ENCODE measurements around the gene PCDHGB2. TPM values are rescaled to one million over a fixed set of nuclear protein-coding genes. Genes with fewer than 3 reads are reported as not detected.
"Not testable (repeated sequence)": the region's sequence is repeated elsewhere in the genome, so short reads cannot be mapped to it uniquely, and the experiment has no call there.

PCDHGB2 gene
- total RNA-seq, 2 donors from 2014 or later, result 0.17 to 0.34 TPM

DNA sequence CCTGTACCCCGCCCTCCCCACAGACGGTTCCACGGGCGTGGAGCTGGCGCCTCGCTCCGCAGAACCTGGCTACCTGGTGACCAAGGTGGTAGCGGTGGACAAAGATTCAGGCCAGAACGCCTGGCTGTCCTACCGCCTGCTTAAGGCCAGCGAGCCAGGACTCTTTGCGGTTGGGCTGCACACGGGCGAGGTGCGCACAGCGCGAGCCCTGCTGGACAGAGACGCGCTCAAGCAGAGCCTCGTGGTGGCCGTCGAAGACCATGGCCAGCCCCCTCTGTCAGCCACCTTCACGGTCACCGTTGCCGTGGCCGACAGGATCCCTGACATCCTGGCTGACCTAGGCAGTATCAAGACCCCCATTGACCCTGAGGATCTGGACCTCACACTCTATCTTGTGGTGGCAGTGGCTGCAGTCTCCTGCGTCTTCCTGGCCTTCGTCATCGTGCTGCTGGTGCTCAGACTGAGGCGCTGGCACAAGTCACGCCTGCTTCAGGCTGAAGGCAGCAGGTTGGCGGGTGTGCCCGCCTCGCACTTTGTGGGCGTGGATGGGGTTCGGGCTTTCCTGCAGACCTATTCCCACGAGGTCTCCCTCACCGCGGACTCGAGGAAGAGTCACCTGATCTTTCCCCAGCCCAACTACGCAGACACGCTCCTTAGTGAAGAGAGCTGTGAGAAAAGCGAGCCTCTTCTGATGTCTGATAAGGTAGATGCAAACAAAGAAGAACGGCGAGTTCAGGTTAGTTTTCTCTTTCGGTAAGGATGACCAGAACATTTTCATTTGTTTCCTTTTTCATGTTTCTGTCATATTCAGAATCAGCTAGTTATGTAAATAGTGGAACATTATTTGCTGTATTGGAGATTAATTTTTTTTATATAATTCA is 6.5 kb downstream of the PCDHGB2 start:
- Mint-ChIP-seq H3K4me1 (peaks cover 13% of the 10 kb centered on the region), H3K4me3 (no peak overlapping the region), H3K36me3 (ENCODE audit: low read depth) (peaks cover 10% of the 10 kb centered on the region), H3K27me3 (peaks cover 62% of the 10 kb centered on the region), H3K27ac (no peak overlapping the region), H3K9me3 (peaks cover 16% of the 10 kb centered on the region)
- no peak for ATAC-seq (replicated peaks)

DNA sequence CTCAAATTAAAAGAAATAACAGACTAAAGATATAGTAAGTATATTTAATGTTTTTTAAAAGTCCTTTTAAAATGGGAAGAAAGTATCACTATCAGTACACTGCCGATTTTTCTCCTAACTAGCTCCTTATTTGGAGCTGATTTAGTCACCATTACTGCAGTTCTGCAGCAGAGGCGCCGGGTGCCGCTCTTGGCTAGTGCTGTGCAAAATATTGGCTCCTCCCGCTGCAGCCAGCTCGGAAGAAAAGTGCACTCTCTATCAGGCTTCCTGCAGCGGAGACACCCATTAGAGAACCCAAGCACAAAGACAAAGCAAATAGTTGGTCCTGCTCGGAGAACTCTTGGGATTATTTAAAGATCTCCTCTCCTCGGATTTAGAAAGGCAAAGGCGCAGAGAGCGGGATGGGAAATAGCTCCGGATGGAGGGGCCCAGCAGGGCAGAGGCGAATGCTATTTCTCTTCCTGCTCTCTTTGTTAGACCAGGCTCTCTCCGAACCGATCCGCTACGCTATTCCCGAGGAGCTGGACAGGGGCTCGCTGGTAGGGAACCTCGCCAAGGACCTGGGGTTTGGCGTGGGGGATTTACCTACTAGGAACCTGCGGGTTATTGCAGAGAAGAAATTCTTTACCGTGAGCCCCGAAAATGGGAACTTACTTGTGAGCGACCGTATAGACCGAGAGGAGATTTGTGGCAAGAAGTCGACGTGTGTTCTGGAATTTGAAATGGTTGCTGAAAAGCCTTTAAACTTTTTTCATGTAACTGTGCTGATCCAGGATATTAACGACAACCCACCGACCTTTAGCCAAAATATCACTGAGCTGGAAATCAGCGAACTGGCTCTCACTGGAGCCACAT is 10.4 kb downstream of the PCDHGB2 start, which contains the start of gene PCDHGB3:
PCDHGB3 (plus strand) TSS at position 249 of the 855 bp plus-strand sequence; CDS start at position 402, 153 bp downstream.
- Mint-ChIP-seq H3K27me3 (peaks cover 53% of the 10 kb centered on the region), H3K36me3 (ENCODE audit: low read depth) (no peaks in the 10 kb centered on the region), H3K27ac (no peak within 1 kb of the TSS), H3K9me3 (peaks cover 10% of the 10 kb centered on the region), H3K4me3 (peak within 1 kb of the TSS; percentile 74), H3K4me1 (peaks cover 8% of the 10 kb centered on the region)
- ATAC-seq (replicated peaks), result peak; percentile 63

DNA sequence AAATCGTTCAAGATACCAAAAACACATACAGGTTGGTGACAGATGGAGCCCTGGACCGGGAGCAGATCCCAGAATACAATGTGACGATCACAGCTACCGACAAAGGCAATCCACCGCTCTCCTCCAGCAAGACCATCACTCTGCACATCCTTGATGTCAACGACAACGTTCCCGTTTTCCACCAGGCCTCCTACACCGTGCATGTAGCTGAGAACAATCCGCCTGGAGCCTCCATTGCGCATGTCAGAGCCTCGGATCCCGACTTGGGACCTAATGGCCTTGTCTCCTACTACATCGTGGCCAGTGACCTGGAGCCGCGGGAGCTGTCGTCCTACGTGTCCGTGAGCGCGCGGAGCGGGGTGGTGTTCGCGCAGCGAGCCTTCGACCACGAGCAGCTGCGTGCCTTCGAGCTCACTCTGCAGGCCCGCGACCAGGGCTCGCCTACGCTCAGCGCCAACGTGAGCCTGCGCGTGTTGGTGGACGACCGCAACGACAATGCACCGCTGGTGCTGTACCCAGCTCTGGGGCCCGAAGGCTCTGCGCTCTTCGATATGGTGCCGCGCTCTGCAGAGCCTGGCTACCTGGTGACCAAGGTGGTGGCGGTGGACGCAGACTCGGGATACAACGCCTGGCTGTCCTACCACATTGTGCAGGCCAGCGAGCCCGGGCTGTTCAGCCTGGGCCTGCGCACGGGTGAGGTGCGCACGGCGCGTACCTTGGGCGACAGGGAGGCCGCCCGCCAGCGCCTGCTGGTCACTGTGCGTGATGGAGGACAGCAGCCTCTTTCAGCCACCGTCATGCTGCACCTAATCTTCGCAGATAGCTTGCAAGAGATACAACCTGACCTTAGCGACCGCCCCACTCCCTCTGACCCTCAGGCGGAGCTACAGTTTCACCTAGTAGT is 12.0 kb downstream of the PCDHGB2 start:
- H3K4me1 Mint-ChIP-seq, result peaks cover 8% of the 10 kb centered on the region
- no peaks in the 10 kb centered on the region for H3K36me3 Mint-ChIP-seq (ENCODE audit: low read depth)
- H3K27me3 Mint-ChIP-seq, result peaks cover 46% of the 10 kb centered on the region
- peaks cover 8% of the 10 kb centered on the region for H3K9me3 Mint-ChIP-seq
- H3K4me3 Mint-ChIP-seq, result no peak overlapping the region
- H3K27ac Mint-ChIP-seq, result no peak overlapping the region
- ATAC-seq (replicated peaks), result no peak

DNA sequence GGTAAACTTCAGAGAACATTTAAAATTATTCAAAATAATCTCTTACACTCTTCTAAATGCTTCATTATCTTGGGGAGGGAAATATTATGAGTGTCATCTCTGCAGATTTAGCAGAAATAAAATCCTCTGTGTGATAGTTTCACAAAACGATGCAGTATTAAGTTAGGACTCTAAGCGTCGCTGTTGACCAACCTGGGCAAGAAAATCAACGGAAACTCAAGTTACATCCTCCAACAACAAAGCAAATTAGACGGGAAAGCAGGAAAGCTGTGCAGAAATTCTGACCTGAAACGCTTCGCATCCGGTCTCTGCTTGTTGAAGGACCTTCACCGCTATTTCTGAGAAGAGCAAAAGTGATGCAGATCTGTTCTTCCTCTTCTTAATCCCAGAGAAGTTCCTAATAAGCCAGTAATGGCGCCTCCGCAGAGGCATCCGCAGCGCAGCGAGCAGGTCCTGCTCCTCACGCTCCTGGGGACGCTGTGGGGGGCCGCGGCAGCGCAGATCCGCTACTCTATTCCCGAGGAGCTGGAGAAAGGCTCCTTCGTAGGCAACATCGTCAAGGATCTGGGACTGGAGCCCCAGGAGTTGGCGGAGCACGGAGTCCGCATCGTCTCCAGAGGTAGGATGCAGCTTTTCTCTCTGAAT is 14.0 kb downstream of the PCDHGB2 start, which contains the start of gene PCDHGA6:
PCDHGA6 (plus strand) TSS at position 219 of the 645 bp plus-strand sequence; CDS start at position 412, 193 bp downstream.
- no peak within 1 kb of the TSS for H3K27ac Mint-ChIP-seq
- peaks cover 41% of the 10 kb centered on the region for H3K27me3 Mint-ChIP-seq
- H3K4me3 Mint-ChIP-seq, result peak within 1 kb of the TSS; percentile 44
- peaks cover 8% of the 10 kb centered on the region for H3K9me3 Mint-ChIP-seq
- H3K4me1 Mint-ChIP-seq, result peaks cover 8% of the 10 kb centered on the region
- H3K36me3 Mint-ChIP-seq (ENCODE audit: low read depth), result no peaks in the 10 kb centered on the region
- no peak for ATAC-seq (replicated peaks)

DNA sequence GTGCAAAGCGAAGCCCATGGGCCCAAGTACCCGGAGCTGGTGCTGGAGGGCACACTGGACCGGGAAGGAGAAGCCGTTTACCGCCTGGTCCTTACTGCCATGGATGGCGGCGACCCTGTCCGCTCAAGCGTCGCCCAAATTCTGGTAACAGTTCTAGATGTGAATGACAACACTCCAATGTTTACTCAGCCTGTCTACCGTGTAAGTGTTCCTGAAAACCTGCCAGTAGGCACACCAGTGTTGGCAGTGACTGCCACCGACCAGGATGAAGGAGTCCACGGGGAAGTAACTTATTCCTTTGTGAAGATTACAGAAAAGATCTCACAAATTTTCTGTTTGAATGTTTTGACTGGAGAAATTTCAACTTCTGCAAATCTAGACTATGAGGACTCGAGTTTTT is 14.8 kb downstream of the PCDHGB2 start:
- H3K4me1 Mint-ChIP-seq, result peaks cover 8% of the 10 kb centered on the region
- no peaks in the 10 kb centered on the region for H3K36me3 Mint-ChIP-seq (ENCODE audit: low read depth)
- peaks cover 41% of the 10 kb centered on the region for H3K27me3 Mint-ChIP-seq
- no peak overlapping the region for H3K4me3 Mint-ChIP-seq
- peaks cover 8% of the 10 kb centered on the region for H3K9me3 Mint-ChIP-seq
- no peak overlapping the region for H3K27ac Mint-ChIP-seq
- no peak for ATAC-seq (replicated peaks)

DNA sequence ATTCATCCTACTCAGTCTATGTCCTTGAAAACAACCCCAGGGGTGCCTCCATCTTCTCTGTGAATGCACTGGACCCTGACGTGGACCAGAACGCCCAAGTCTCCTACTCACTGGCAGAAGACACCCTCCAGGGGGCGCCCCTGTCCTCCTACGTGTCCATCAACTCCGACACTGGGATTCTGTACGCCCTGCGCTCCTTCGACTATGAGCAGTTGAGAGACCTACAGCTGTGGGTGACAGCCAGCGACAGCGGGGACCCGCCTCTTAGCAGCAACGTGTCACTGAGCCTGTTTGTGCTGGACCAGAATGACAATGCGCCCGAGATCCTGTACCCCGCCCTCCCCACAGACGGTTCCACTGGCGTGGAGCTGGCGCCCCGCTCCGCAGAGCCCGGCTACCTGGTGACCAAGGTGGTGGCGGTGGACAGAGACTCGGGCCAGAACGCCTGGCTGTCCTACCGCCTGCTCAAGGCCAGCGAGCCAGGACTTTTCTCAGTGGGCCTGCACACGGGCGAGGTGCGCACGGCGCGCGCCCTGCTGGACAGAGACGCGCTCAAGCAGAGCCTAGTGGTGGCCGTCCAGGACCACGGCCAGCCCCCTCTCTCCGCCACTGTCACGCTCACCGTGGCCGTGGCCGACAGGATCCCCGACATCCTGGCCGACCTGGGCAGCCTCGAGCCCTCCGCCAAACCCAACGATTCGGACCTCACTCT is 15.8 kb downstream of the PCDHGB2 start:
- ATAC-seq (replicated peaks); H3K4me3 Mint-ChIP-seq; H3K36me3 Mint-ChIP-seq (ENCODE audit: low read depth); H3K9me3 Mint-ChIP-seq; H3K27ac Mint-ChIP-seq; H3K4me1 Mint-ChIP-seq: not testable (repeated sequence)
- H3K27me3 Mint-ChIP-seq, result peaks cover 38% of the 10 kb centered on the region

DNA sequence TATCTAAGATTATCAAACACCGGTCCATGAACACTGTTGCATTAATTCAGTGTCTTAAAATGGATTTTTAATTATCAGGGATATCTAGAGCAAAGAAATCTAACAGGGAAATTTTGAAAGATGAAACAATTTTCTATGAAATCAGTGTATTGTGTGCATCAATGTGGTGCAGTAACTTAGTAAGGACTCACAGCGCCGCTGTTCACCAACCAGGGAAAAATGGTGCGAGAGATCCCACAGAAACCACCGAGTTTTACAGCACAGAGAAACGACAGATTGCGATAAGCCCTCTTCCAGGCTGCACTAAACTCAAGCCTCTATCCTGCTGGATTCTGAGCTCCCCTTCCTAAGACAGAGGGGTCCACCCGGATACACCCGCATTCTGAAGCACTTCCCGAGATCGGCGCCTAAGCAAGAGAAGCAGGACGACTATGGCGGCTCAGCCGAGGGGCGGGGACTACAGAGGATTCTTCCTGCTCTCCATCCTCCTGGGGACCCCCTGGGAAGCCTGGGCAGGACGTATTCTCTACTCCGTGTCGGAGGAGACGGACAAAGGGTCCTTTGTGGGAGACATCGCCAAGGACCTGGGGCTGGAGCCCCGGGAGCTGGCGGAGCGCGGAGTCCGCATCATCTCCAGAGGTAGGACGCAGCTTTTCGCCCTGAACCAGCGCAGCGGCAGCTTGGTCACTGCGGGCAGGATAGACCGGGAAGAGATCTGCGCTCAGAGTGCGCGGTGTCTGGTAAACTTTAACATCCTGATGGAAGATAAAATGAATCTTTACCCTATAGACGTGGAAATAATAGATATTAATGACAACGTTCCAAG is 22.9 kb downstream of the PCDHGB2 start, which contains the start of gene PCDHGA7:
PCDHGA7 (plus strand) TSS at position 274 of the 826 bp plus-strand sequence; CDS start at position 432, 158 bp downstream.
- peak within 1 kb of the TSS; percentile 45 for H3K4me3 Mint-ChIP-seq
- H3K9me3 Mint-ChIP-seq, result peaks cover 5% of the 10 kb centered on the region
- no peaks in the 10 kb centered on the region for H3K4me1 Mint-ChIP-seq
- H3K27ac Mint-ChIP-seq, result no peak within 1 kb of the TSS
- H3K36me3 Mint-ChIP-seq (ENCODE audit: low read depth), result peaks cover 5% of the 10 kb centered on the region
- no peak for ATAC-seq (replicated peaks)
- peaks cover 49% of the 10 kb centered on the region for H3K27me3 Mint-ChIP-seq

DNA sequence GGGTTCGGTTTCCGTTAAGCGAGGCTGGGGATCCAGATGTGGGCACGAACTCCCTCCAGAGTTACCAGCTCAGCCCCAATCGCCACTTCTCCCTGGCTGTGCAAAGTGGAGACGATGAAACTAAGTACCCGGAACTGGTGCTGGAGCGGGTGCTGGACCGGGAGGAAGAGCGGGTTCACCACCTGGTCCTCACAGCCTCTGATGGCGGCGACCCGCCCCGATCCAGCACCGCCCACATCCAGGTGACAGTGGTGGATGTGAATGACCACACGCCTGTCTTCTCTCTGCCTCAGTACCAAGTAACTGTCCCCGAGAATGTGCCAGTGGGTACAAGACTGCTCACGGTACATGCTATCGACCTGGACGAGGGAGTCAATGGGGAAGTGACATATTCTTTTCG is 23.6 kb downstream of the PCDHGB2 start:
- peaks cover 51% of the 10 kb centered on the region for H3K27me3 Mint-ChIP-seq
- H3K4me3 Mint-ChIP-seq, result no peak overlapping the region
- no peak overlapping the region for H3K27ac Mint-ChIP-seq
- peaks cover 6% of the 10 kb centered on the region for H3K36me3 Mint-ChIP-seq (ENCODE audit: low read depth)
- H3K4me1 Mint-ChIP-seq, result no peaks in the 10 kb centered on the region
- ATAC-seq (replicated peaks), result no peak
- peaks cover 7% of the 10 kb centered on the region for H3K9me3 Mint-ChIP-seq

DNA sequence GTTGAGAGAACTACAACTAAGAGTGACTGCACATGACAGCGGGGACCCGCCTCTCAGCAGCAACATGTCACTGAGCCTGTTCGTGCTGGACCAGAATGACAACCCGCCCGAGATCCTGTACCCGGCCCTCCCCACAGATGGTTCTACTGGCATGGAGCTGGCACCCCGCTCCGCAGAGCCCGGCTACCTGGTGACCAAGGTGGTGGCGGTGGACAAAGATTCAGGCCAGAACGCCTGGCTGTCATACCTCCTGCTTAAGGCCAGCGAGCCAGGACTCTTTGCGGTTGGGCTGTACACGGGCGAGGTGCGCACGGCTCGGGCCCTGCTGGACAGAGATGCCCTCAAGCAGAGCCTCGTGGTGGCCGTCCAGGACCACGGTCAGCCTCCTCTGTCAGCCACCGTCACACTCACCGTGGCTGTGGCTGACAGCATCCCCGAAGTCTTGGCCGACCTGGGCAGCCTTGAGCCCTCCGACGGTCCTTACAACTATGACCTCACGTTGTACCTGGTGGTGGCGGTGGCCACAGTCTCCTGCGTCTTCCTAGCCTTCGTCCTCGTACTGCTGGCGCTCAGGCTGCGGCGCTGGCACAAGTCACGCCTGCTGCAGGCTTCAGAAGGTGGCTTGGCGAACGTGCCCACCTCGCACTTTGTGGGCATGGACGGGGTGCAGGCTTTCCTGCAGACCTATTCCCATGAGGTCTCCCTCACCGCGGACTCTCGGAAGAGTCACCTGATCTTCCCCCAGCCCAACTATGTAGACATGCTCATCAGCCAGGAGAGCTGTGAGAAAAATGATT is 24.9 kb downstream of the PCDHGB2 start:
- no peaks in the 10 kb centered on the region for H3K4me1 Mint-ChIP-seq
- no peak overlapping the region for H3K4me3 Mint-ChIP-seq
- peaks cover 54% of the 10 kb centered on the region for H3K27me3 Mint-ChIP-seq
- peaks cover 14% of the 10 kb centered on the region for H3K9me3 Mint-ChIP-seq
- ATAC-seq (replicated peaks), result no peak
- H3K27ac Mint-ChIP-seq, result no peak overlapping the region
- H3K36me3 Mint-ChIP-seq (ENCODE audit: low read depth), result peaks cover 11% of the 10 kb centered on the region

DNA sequence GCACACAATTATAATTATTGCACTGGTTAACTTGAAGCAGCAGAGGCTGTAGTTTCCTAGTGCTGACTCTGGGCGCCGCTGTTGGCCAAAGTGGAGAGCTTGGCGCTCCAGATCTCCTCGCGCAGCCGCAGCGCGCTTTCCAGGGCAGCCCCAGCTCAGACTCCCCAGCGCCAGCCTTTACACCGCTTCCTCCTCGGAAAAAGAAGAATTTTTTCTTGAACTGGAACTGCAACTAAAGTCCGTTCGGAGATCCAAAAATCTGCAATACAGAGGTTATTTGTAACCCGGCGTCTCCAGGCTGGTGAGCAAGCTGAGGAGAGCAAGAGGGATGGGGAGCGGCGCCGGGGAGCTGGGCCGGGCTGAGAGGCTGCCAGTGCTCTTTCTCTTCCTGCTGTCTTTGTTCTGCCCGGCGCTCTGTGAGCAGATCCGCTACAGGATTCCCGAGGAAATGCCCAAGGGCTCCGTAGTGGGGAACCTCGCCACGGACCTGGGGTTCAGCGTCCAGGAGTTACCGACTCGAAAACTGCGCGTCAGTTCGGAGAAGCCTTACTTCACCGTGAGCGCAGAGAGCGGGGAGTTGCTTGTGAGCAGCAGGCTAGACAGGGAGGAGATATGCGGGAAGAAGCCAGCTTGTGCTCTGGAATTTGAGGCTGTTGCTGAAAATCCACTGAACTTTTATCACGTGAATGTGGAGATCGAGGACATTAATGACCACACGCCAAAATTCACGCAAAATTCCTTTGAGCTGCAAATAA is 27.9 kb downstream of the PCDHGB2 start, which contains the start of gene PCDHGB4:
PCDHGB4 (plus strand) TSS at position 142 of the 755 bp plus-strand sequence; CDS start at position 329, 187 bp downstream.
- Mint-ChIP-seq H3K27me3 (peaks cover 60% of the 10 kb centered on the region), H3K9me3 (peaks cover 22% of the 10 kb centered on the region), H3K4me3 (peak within 1 kb of the TSS; percentile 22), H3K36me3 (ENCODE audit: low read depth) (peaks cover 12% of the 10 kb centered on the region)
- H3K4me1 Mint-ChIP-seq, H3K27ac Mint-ChIP-seq: not testable (repeated sequence)
- peak; percentile 48 for ATAC-seq (replicated peaks)

DNA sequence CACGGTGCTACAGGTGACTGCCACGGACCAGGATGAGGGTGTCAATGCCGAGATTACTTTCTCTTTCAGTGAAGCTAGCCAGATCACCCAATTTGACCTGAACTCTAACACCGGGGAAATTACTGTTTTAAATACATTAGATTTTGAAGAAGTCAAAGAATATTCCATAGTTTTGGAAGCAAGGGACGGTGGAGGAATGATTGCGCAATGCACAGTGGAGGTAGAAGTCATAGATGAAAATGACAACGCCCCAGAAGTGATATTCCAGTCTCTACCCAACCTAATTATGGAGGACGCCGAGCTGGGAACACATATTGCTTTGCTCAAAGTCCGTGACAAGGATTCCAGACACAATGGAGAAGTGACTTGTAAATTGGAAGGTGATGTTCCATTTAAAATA is 28.9 kb downstream of the PCDHGB2 start:
- no peak overlapping the region for H3K4me3 Mint-ChIP-seq
- H3K36me3 Mint-ChIP-seq (ENCODE audit: low read depth), result peaks cover 10% of the 10 kb centered on the region
- peaks cover 59% of the 10 kb centered on the region for H3K27me3 Mint-ChIP-seq
- peaks cover 22% of the 10 kb centered on the region for H3K9me3 Mint-ChIP-seq
- H3K27ac Mint-ChIP-seq, result no peak overlapping the region
- H3K4me1 Mint-ChIP-seq, result no peaks in the 10 kb centered on the region
- no peak for ATAC-seq (replicated peaks)

All from activated T-helper 17 cell treated with anti-CD3 and anti-CD28 coated beads, Interleukin-2, amount 50 U/mL, for 72 hours (primary cell).